Activated effector memory CD4-positive, alpha-beta T cell treated with anti-CD3 and anti-CD28 coated beads, Interleukin-2, amount 50 U/mL, for 16 hours (primary cell): ENCODE results near the gene PLD4.
A peak's percentile ranks its signal among the peaks of the same experiment; 100 is the strongest.

Source experiments
- DNase-seq: peaks from one replicate; pipeline ENCODE4 v3.0.0-alpha.2; 2020

The PLD4 gene

GRCh38 chr14:104929268-104930230, 4.9 kb downstream of the PLD4 start:
- peak; percentile 38 for DNase-seq

- DNase-seq: peak; percentile 57
Observed at GRCh38 chr14:104930526-104931303, 6.0 kb downstream of the PLD4 start.

DNA sequence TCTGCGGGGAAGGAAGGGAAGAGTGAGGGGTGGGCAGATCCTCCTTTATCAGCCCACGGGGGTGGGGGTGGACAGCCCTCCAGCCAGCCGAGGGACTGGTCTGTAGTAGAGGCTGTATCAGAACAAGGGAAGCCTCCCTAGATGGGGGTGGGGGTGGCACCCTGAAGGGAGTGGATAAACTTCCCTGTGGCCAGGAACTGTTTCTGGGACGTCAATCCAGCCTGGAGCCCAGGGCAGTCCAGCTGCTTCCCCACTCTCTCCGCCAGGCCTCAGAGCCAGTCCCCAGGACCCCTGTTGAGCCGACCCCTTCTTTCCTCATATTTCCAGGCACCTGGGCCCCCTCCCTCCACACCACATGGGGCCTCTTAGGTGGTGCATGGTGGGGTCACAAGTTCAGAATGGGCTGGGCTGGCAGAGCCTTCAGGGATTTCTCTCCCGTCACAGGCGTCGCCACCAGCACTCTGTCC, 6.7 kb downstream of the PLD4 start:
- DNase-seq: no peak

DNA sequence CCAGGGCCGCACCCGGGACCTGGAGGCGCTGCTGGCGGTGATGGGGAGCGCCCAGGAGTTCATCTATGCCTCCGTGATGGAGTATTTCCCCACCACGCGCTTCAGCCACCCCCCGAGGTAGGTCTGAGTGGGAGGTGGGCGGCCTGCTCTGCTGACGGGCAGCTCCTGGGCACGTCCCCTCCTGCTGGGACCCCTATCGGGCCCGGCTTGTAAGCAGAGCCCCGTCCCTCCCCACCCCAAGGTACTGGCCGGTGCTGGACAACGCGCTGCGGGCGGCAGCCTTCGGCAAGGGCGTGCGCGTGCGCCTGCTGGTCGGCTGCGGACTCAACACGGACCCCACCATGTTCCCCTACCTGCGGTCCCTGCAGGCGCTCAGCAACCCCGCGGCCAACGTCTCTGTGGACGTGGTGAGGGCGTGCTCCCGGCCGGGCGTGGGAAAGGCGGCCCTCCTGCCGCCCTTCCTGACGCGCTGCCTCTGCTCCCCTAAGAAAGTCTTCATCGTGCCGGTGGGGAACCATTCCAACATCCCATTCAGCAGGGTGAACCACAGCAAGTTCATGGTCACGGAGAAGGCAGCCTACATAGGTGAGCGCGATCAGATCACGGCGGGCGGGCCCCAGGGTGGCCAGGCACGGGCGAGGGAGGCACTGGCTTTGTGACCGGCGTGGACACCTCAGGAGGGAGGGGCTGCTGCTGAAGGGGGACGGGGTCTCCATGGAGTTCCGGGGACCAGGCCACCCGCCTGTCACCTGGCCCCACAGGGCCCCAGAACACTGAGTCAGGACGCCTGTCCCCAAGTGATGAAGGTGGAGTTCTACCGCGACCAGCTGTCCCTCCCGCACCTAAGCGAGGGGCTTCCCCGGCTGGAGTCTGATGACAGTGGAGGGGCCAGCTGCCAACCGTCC, 7.3 kb downstream of the PLD4 start:
- DNase-seq: no peak

DNA sequence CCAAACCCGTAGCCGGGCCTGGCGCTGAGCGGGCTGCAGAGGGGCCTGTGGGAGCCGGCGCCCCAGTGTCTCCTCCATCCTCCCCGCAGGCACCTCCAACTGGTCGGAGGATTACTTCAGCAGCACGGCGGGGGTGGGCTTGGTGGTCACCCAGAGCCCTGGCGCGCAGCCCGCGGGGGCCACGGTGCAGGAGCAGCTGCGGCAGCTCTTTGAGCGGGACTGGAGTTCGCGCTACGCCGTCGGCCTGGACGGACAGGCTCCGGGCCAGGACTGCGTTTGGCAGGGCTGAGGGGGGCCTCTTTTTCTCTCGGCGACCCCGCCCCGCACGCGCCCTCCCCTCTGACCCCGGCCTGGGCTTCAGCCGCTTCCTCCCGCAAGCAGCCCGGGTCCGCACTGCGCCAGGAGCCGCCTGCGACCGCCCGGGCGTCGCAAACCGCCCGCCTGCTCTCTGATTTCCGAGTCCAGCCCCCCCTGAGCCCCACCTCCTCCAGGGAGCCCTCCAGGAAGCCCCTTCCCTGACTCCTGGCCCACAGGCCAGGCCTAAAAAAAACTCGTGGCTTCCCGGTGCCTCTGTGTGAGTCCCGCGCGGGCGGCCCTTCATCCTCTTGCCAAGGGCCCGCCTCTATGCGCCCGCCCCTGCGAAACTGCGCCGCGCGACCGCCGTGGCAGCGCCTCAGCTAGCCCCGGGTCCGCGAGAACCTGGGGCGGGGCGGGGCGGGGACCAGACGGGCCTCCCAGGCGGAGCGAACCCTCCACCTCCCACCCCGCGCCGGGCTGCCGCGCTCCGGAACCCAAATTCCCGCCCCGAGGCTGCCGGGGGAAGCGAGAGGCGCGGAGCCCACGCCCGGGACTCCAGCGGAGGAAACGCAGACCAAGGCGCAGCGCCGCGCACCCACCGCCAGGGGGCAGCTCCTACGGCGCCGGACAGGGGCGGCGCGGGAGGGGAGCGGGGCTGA, 8.3 kb downstream of the PLD4 start:
- peak; percentile 95 for DNase-seq

GRCh38 chr14:104933746-104934733, 9.4 kb downstream of the PLD4 start:
- peak; percentile 61 for DNase-seq

DNA sequence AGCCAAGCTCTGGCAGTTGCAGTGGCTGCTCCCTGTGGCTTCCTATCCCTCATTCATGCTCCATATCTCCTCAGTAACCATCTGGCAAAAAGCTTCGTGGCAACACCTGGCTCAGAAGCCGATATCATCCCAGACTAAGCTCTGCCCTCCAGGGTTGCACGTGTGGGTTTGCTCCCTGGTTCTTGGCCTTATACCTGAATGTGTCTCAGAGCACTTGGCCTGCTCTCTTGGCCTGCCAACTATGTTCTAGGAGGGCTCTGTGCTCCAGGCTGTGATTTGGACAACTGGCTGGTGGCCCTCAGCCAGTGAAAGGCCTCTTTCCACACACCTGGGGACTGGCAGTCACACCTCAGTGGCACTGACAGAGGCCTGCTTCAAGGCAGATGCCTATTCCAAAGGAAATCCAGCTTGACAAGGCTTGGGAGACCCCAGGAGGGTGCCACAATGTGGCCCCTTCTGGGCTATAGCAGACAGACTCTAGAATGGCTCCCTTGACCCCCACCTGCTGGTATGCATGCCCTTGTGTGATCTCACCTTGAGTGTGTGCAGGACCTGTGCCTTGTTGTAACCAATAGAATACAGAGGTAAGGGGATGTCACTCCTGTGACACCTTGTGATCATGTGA, 10.5 kb downstream of the PLD4 start:
- DNase-seq: no peak

- DNase-seq: peak; percentile 56
Observed at GRCh38 chr14:104935955-104936354, 11.3 kb downstream of the PLD4 start.

- DNase-seq: peak; percentile 54
Observed at GRCh38 chr14:104936361-104937155, 11.9 kb downstream of the PLD4 start.

- peak; percentile 39 for DNase-seq
Observed at GRCh38 chr14:104937161-104937560, 12.5 kb downstream of the PLD4 start.

DNA sequence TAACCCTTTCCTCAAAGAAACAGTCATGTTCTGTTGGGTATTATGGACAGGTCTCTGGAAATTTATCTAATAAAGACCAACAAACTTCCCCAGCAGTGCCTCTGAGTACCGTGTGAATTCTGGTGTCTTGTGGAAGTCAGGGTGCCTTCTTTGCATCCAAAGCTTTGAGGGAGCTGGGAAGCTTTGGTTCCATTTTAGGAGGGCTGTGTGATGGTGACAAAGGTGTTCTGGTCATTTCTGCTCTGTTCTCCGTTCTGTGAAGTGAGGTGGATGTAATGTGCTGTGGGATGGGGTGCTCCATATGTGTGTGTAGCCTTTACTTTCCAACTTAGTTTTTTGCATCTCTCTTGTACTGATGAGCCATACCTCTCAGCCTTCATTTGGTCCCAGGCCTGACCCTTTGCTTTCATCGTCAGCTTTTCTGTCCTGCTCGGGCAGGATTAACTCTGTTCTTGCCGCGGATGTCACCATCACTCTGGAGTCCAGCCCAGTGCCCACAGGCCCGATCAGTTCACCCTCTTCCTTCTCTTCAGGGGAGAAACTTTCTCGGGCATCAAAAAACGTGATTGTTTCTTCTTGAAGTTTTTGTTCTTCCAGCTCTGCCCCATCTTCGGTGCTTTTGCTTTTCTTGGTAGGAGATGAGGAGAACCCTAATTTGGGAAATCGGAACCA, 13.2 kb downstream of the PLD4 start:
- DNase-seq: no peak

GRCh38 chr14:104938436-104938835, 13.8 kb downstream of the PLD4 start:
- no peak for DNase-seq

- no peak for DNase-seq
Observed at GRCh38 chr14:104938960-104939359, 14.3 kb downstream of the PLD4 start.

DNA sequence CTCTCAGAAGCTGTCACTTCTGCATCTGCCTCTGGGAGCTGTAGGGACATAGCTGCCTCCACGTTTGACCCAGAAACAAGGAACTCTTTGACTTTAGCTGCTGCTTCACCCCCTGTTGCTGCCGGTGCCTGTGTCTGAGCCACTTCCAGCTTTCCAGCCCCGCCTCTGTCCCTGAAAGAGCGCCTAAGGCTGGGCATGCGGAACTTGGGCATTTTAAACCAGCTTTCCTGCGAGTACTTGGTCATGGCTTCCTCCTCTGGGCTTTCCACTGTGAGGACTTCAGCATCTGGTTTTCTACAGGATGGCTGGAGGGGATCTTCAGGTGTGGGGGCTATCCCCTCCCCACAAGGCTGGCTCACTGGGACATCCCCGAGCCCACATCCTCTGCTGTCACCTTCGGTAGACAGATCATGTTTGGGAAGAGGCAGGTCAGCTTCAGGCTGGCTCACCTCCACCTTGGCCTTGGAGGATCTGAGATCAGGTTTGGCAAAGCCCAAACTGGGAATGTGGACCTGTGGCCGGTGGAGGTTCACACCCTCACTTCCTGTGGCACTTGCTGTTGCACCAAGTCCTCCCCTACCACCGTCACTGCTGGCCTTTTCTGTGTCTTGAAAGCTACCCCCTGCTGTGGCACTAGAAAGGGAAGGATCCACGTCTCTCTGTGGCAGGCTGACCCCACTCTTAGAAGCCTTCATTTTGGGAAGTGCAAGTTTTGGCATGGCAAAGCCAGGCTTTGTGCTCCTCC, 15.2 kb downstream of the PLD4 start:
- peak; percentile 44 for DNase-seq

- DNase-seq: peak; percentile 54
Observed at GRCh38 chr14:104940526-104941150, 16.0 kb downstream of the PLD4 start.

DNA sequence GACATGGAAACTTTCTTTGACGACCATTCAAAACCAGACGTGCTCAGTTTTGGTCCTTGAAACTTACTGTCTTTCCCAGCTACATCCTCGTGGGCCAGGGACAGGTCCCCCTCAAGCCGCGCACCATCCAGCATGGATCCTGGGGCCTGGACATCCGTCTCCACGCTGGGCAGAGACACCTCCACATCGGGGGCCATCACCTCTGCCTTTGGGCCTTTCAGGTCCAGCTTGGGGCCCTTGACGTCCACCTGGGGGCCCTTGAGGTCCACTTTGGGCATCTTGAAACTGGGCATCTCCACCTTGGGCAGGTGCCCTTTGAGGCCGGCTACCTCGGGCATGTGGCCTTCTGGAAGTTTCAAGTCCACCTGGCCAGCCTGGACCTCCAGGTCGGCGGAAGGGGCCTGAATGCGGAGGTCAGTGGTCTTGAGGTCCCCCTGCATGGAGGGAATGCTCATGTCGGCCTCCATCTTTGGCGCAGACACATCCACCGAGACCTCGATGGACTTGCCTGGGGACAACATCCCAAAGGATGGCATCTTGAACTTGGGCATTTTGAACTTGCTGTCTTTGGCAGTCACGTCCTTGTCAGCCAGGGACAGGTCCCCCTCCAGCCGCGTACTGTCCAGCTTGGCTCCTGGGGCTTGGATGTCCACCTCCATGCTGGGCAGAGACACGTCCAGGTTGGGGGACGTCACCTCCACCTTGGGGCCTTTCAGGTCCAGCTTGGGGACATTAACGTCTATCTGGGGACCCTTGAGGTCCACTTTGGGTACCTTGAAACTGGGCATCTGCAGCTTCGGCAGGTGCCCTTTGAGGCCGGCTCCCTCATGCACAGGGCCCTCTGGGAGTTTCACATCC, 17.1 kb downstream of the PLD4 start:
- peak; percentile 61 for DNase-seq
